ENCODE measurements around the gene SLC22A9. TPM values are rescaled to one million over a fixed set of nuclear protein-coding genes. Genes with fewer than 3 reads are reported as not detected.
A peak's percentile ranks its signal among the peaks of the same experiment; 100 is the strongest.

The SLC22A9 gene
- total RNA-seq, 6 experiments from 2014 or later = 12.5 to 19.4 (median 15.3) TPM

- peaks cover 0 to 19% (median 6%) of the 10 kb centered on the region in 4 donors for H3K4me1 ChIP-seq
- no peaks in the 10 kb centered on the region for H3K27me3 ChIP-seq
- DNase-seq = no peak
- H3K36me3 ChIP-seq = peaks cover 0 to 10% (median 0%) of the 10 kb centered on the region in 4 donors
- no peaks in the 10 kb centered on the region for H3K9me3 ChIP-seq
- H3K4me3 ChIP-seq = no peak overlapping the region
- ATAC-seq = no peak
- TF ChIP-seq CTCF (IDR thresholded peaks at IDR 0.05) (no peak), POLR2A (IDR thresholded peaks at IDR 0.05) (no peak)
- no peak overlapping the region for H3K27ac ChIP-seq
- WGBS (ENCODE audit: insufficient coverage, low coverage, low lambda C conversion rate, missing lambda C conversion rate) = 31% methylated on average over 2 of the region's 2 CpGs
- intact Hi-C loops (cut with DNase I) = no loop called here
Measured at GRCh38 chr11:63375434-63375833, 5.8 kb downstream of the SLC22A9 start.

GRCh38 chr11:63380130-63380529, 10.5 kb downstream of the SLC22A9 start:
- peaks cover 0 to 21% (median 0%) of the 10 kb centered on the region in 4 donors for H3K36me3 ChIP-seq
- no peak overlapping the region for H3K27ac ChIP-seq
- intact Hi-C loops (cut with DNase I) = no loop called here
- no peaks in the 10 kb centered on the region for H3K4me1 ChIP-seq
- whole genome bisulfite sequencing (ENCODE audit: insufficient coverage, low coverage, low lambda C conversion rate, missing lambda C conversion rate) = 38% methylated on average over 2 of the region's 2 CpGs
- ATAC-seq (no peak), DNase-seq (no peak)
- no peaks in the 10 kb centered on the region for H3K9me3 ChIP-seq
- H3K4me3 ChIP-seq = no peak overlapping the region
- no peaks in the 10 kb centered on the region for H3K27me3 ChIP-seq
- TF ChIP-seq POLR2A (IDR thresholded peaks at IDR 0.05) = no peak
- no peak for TF ChIP-seq CTCF (IDR thresholded peaks at IDR 0.05)

- intact Hi-C loops (cut with DNase I) = no loop called here
- Histone ChIP-seq H3K4me1 (peaks cover 0 to 8% (median 0%) of the 10 kb centered on the region in 4 donors), H3K4me3 (no peak overlapping the region), H3K27me3 (no peaks in the 10 kb centered on the region), H3K27ac (no peak overlapping the region), H3K9me3 (no peaks in the 10 kb centered on the region), H3K36me3 (no peaks in the 10 kb centered on the region)
- TF ChIP-seq CTCF (IDR thresholded peaks at IDR 0.05) (no peak), POLR2A (IDR thresholded peaks at IDR 0.05) (no peak)
- no CpG with 5 or more reads among the region's 1 CpG for WGBS (ENCODE audit: insufficient coverage, low coverage, low lambda C conversion rate, missing lambda C conversion rate)
- DNase-seq = no peak
- no peak for ATAC-seq
Measured at GRCh38 chr11:63395697-63396096, 26.1 kb downstream of the SLC22A9 start.

GRCh38 chr11:63404161-63404935, 34.8 kb downstream of the SLC22A9 start:
- 38% methylated on average over 5 of the region's 5 CpGs for WGBS (ENCODE audit: insufficient coverage, low coverage, low lambda C conversion rate, missing lambda C conversion rate)
- DNase-seq (peak; percentile 47 to 90 (median 75)), ATAC-seq (peak; percentile 98 to 100 (median 98))
- Histone ChIP-seq H3K4me3 (peak overlapping the region in 1 of 3 donors; percentile 4), H3K27ac (peak overlapping the region; percentile 45 to 81 (median 70)), H3K4me1 (peaks cover 0 to 28% (median 10%) of the 10 kb centered on the region in 4 donors), H3K36me3 (no peaks in the 10 kb centered on the region), H3K9me3 (no peaks in the 10 kb centered on the region), H3K27me3 (no peaks in the 10 kb centered on the region)
- intact Hi-C loops (cut with DNase I) = no loop called here
- TF ChIP-seq CTCF (IDR thresholded peaks at IDR 0.05) (no peak), POLR2A (IDR thresholded peaks at IDR 0.05) (no peak)
